ENCODE data around the gene HHEX.
A peak's percentile ranks its signal among the peaks of the same experiment; 100 is the strongest.
"Not testable (repeated sequence)": the region's sequence is repeated elsewhere in the genome, so short reads cannot be mapped to it uniquely, and the experiment has no call there.

HHEX gene

DNA sequence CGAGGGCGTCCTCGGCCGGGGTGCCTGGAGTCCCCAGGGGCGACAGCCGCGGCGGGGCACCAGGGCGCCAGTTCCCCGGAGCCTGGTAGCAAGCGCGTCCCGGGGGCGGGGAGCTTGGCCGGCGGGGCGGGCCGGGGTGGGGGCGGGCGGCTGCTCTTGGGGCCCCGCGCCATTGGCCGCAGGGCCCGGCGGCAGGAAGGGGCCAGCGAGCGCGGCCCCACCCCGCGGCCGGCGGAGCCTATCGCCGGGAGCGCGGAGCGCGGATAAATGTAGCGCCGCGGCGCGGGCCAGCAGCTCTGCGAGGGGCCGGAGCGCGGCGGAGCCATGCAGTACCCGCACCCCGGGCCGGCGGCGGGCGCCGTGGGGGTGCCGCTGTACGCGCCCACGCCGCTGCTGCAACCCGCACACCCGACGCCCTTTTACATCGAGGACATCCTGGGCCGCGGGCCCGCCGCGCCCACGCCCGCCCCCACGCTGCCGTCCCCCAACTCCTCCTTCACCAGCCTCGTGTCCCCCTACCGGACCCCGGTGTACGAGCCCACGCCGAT, at the start of gene HHEX:
TSS of gene HHEX (plus strand) at position 293 of the 548 bp plus-strand sequence. CDS start at position 325, 32 bp downstream.
- Histone ChIP-seq H3K36me3 (ENCODE audit: control insufficient read depth in 2 of 2, insufficient read depth in 2 of 2, low read length in 2 of 2) (no peaks in the 10 kb centered on the region), H3K27ac (ENCODE audit: low read length) (peak within 1 kb of the TSS; percentile 49), H3K4me1 (ENCODE audit: control insufficient read depth, insufficient read depth, low read length) (peaks cover 16% of the 10 kb centered on the region), H3K9me3 (ENCODE audit: control insufficient read depth in 2 of 2, low read length in 2 of 2) (peaks cover 0 to 4% of the 10 kb centered on the region in 2 donors), H3K4me3 (ENCODE audit: low read length in 2 of 2) (peak within 1 kb of the TSS; percentile 60 to 81), H3K9ac (ENCODE audit: low read length in 2 of 2) (peak within 1 kb of the TSS; percentile 28 to 51), H3K27me3 (ENCODE audit: control insufficient read depth in 1 of 2, insufficient read depth in 2 of 2, low read length in 2 of 2) (peaks cover 6 to 43% of the 10 kb centered on the region in 2 donors)

- no peaks in the 10 kb centered on the region for H3K4me1 ChIP-seq (ENCODE audit: control insufficient read depth, insufficient read depth, low read length)
- no peak overlapping the region for H3K4me3 ChIP-seq (ENCODE audit: low read length in 2 of 2)
- H3K27me3 ChIP-seq (ENCODE audit: control insufficient read depth in 1 of 2, insufficient read depth in 2 of 2, low read length in 2 of 2): no peaks in the 10 kb centered on the region
- H3K36me3 ChIP-seq (ENCODE audit: control insufficient read depth in 2 of 2, insufficient read depth in 2 of 2, low read length in 2 of 2): no peaks in the 10 kb centered on the region
- H3K9ac ChIP-seq (ENCODE audit: low read length in 2 of 2): no peak overlapping the region
- H3K27ac ChIP-seq (ENCODE audit: low read length): no peak overlapping the region
- H3K9me3 ChIP-seq (ENCODE audit: control insufficient read depth in 2 of 2, low read length in 2 of 2): no peaks in the 10 kb centered on the region
Observed at GRCh38 chr10:92640107-92640506, 49.6 kb upstream of the HHEX start.

- H3K36me3 ChIP-seq (ENCODE audit: control insufficient read depth in 2 of 2, insufficient read depth in 2 of 2, low read length in 2 of 2): no peaks in the 10 kb centered on the region
- H3K27me3 ChIP-seq (ENCODE audit: control insufficient read depth in 1 of 2, insufficient read depth in 2 of 2, low read length in 2 of 2): no peaks in the 10 kb centered on the region
- H3K9ac ChIP-seq (ENCODE audit: low read length in 2 of 2): no peak overlapping the region
- no peaks in the 10 kb centered on the region for H3K9me3 ChIP-seq (ENCODE audit: control insufficient read depth in 2 of 2, low read length in 2 of 2)
- H3K27ac ChIP-seq (ENCODE audit: low read length): no peak overlapping the region
- H3K4me1 ChIP-seq (ENCODE audit: control insufficient read depth, insufficient read depth, low read length): no peaks in the 10 kb centered on the region
- H3K4me3 ChIP-seq (ENCODE audit: low read length in 2 of 2): no peak overlapping the region
Observed at GRCh38 chr10:92641492-92641891, 48.3 kb upstream of the HHEX start.

DNA sequence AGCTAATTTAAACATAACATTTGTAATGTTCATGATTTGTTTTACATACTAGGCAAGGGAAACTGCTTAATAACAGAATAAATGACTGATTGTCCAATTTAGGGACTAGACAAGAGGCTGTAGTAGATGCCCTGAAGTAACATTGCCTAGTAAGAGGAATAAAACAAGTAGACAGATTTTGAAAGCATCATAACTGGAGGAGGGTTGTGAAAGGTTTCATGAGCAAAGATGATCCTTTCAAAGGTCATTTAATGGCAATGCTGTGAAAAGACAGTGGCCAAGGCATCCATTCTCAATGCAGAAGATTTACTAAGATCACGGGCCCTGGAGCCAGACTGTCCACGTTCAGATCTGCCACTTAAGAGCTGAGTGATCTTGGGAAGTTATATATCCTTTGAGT, 44.8 kb upstream of the HHEX start:
- Histone ChIP-seq H3K27me3 (ENCODE audit: control insufficient read depth in 1 of 2, insufficient read depth in 2 of 2, low read length in 2 of 2) (no peaks in the 10 kb centered on the region), H3K36me3 (ENCODE audit: control insufficient read depth in 2 of 2, insufficient read depth in 2 of 2, low read length in 2 of 2) (no peaks in the 10 kb centered on the region), H3K9ac (ENCODE audit: low read length in 2 of 2) (no peak overlapping the region), H3K27ac (ENCODE audit: low read length) (no peak overlapping the region), H3K9me3 (ENCODE audit: control insufficient read depth in 2 of 2, low read length in 2 of 2) (no peaks in the 10 kb centered on the region), H3K4me3 (ENCODE audit: low read length in 2 of 2) (no peak overlapping the region), H3K4me1 (ENCODE audit: control insufficient read depth, insufficient read depth, low read length) (no peaks in the 10 kb centered on the region)

GRCh38 chr10:92650864-92651263, 38.9 kb upstream of the HHEX start:
- H3K27ac ChIP-seq (ENCODE audit: low read length); H3K9ac ChIP-seq (ENCODE audit: low read length in 2 of 2); H3K9me3 ChIP-seq (ENCODE audit: control insufficient read depth in 2 of 2, low read length in 2 of 2); H3K27me3 ChIP-seq (ENCODE audit: control insufficient read depth in 1 of 2, insufficient read depth in 2 of 2, low read length in 2 of 2); H3K36me3 ChIP-seq (ENCODE audit: control insufficient read depth in 2 of 2, insufficient read depth in 2 of 2, low read length in 2 of 2); H3K4me3 ChIP-seq (ENCODE audit: low read length in 2 of 2); H3K4me1 ChIP-seq (ENCODE audit: control insufficient read depth, insufficient read depth, low read length): not testable (repeated sequence)

DNA sequence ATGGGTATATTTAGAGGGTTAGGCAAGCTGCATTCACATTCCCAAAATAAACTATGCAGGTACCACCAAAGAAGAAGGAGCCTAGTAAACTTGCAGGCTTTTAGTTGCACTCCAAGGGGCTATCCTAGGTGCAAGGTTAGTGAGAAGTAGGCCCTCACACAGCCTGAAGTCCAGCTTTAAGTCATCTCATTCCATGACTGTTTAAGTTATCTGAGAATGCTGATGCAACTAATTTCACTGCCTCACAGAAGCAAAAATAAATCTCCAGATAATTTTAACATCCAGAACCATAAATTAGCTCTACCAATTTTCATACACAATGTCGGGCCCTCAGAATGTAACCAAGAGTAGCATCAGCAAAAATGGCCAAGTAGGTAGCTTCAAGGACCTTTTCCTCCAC, 34.3 kb upstream of the HHEX start:
- Histone ChIP-seq H3K36me3 (ENCODE audit: control insufficient read depth in 2 of 2, insufficient read depth in 2 of 2, low read length in 2 of 2) (no peaks in the 10 kb centered on the region), H3K27me3 (ENCODE audit: control insufficient read depth in 1 of 2, insufficient read depth in 2 of 2, low read length in 2 of 2) (no peaks in the 10 kb centered on the region), H3K9me3 (ENCODE audit: control insufficient read depth in 2 of 2, low read length in 2 of 2) (no peaks in the 10 kb centered on the region), H3K4me1 (ENCODE audit: control insufficient read depth, insufficient read depth, low read length) (no peaks in the 10 kb centered on the region), H3K27ac (ENCODE audit: low read length) (no peak overlapping the region), H3K4me3 (ENCODE audit: low read length in 2 of 2) (no peak overlapping the region), H3K9ac (ENCODE audit: low read length in 2 of 2) (no peak overlapping the region)

DNA sequence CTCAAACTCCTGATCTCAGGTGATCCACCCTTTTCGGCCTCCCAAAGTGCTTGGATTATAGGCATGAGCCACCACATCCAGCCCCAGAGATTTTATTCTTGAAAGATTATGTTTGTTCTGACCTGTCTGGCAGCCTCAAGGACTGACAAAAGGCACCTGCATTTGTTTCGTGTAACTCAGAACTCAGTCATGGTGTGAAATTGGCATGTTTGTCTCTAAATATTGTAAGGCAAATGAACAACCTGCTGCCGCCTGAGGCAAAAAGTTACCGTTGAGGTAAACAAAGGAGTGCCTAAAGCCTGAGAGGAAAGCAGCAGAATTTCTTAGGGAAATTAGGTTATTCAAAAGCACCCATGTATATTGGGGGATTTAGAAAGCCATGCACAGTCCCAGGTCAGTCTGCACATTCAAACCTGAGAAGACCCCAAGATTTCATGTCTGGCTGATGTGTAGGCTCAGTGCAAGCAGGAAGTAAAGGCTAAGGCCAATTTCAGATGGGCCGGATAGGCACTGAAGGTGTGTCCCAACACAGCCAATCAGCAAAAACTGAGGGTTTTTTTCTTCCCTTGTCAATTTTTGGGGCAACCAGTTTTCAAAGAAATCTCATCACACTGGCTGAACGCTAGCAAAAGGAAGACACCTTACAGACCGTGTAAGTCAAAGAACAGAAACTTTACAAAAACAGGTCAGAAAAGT, 33.3 kb upstream of the HHEX start:
- Histone ChIP-seq H3K27ac (ENCODE audit: low read length) (no peak overlapping the region), H3K4me1 (ENCODE audit: control insufficient read depth, insufficient read depth, low read length) (no peaks in the 10 kb centered on the region), H3K9ac (ENCODE audit: low read length in 2 of 2) (no peak overlapping the region), H3K36me3 (ENCODE audit: control insufficient read depth in 2 of 2, insufficient read depth in 2 of 2, low read length in 2 of 2) (no peaks in the 10 kb centered on the region), H3K27me3 (ENCODE audit: control insufficient read depth in 1 of 2, insufficient read depth in 2 of 2, low read length in 2 of 2) (no peaks in the 10 kb centered on the region), H3K9me3 (ENCODE audit: control insufficient read depth in 2 of 2, low read length in 2 of 2) (no peaks in the 10 kb centered on the region), H3K4me3 (ENCODE audit: low read length in 2 of 2) (no peak overlapping the region)

GRCh38 chr10:92657024-92657423, 32.7 kb upstream of the HHEX start:
- Histone ChIP-seq H3K27ac (ENCODE audit: low read length) (no peak overlapping the region), H3K9me3 (ENCODE audit: control insufficient read depth in 2 of 2, low read length in 2 of 2) (no peaks in the 10 kb centered on the region), H3K27me3 (ENCODE audit: control insufficient read depth in 1 of 2, insufficient read depth in 2 of 2, low read length in 2 of 2) (no peaks in the 10 kb centered on the region), H3K4me3 (ENCODE audit: low read length in 2 of 2) (no peak overlapping the region), H3K36me3 (ENCODE audit: control insufficient read depth in 2 of 2, insufficient read depth in 2 of 2, low read length in 2 of 2) (no peaks in the 10 kb centered on the region), H3K9ac (ENCODE audit: low read length in 2 of 2) (no peak overlapping the region), H3K4me1 (ENCODE audit: control insufficient read depth, insufficient read depth, low read length) (no peaks in the 10 kb centered on the region)

- Histone ChIP-seq H3K27me3 (ENCODE audit: control insufficient read depth in 1 of 2, insufficient read depth in 2 of 2, low read length in 2 of 2) (no peaks in the 10 kb centered on the region), H3K27ac (ENCODE audit: low read length) (no peak overlapping the region), H3K4me1 (ENCODE audit: control insufficient read depth, insufficient read depth, low read length) (no peaks in the 10 kb centered on the region), H3K4me3 (ENCODE audit: low read length in 2 of 2) (no peak overlapping the region), H3K9me3 (ENCODE audit: control insufficient read depth in 2 of 2, low read length in 2 of 2) (peaks cover 0 to 7% of the 10 kb centered on the region in 2 donors), H3K9ac (ENCODE audit: low read length in 2 of 2) (no peak overlapping the region), H3K36me3 (ENCODE audit: control insufficient read depth in 2 of 2, insufficient read depth in 2 of 2, low read length in 2 of 2) (no peaks in the 10 kb centered on the region)
Observed at GRCh38 chr10:92662848-92663247, 26.9 kb upstream of the HHEX start.

GRCh38 chr10:92664322-92664721, 25.4 kb upstream of the HHEX start:
- H3K27me3 ChIP-seq (ENCODE audit: control insufficient read depth in 1 of 2, insufficient read depth in 2 of 2, low read length in 2 of 2): no peaks in the 10 kb centered on the region
- H3K9me3 ChIP-seq (ENCODE audit: control insufficient read depth in 2 of 2, low read length in 2 of 2): peaks cover 0 to 7% of the 10 kb centered on the region in 2 donors
- H3K4me1 ChIP-seq (ENCODE audit: control insufficient read depth, insufficient read depth, low read length): no peaks in the 10 kb centered on the region
- no peaks in the 10 kb centered on the region for H3K36me3 ChIP-seq (ENCODE audit: control insufficient read depth in 2 of 2, insufficient read depth in 2 of 2, low read length in 2 of 2)
- H3K9ac ChIP-seq (ENCODE audit: low read length in 2 of 2): no peak overlapping the region
- no peak overlapping the region for H3K4me3 ChIP-seq (ENCODE audit: low read length in 2 of 2)
- no peak overlapping the region for H3K27ac ChIP-seq (ENCODE audit: low read length)

GRCh38 chr10:92667078-92667477, 22.7 kb upstream of the HHEX start:
- Histone ChIP-seq H3K36me3 (ENCODE audit: control insufficient read depth in 2 of 2, insufficient read depth in 2 of 2, low read length in 2 of 2) (no peaks in the 10 kb centered on the region), H3K4me1 (ENCODE audit: control insufficient read depth, insufficient read depth, low read length) (no peaks in the 10 kb centered on the region), H3K27me3 (ENCODE audit: control insufficient read depth in 1 of 2, insufficient read depth in 2 of 2, low read length in 2 of 2) (no peaks in the 10 kb centered on the region), H3K9me3 (ENCODE audit: control insufficient read depth in 2 of 2, low read length in 2 of 2) (peaks cover 0 to 7% of the 10 kb centered on the region in 2 donors), H3K4me3 (ENCODE audit: low read length in 2 of 2) (no peak overlapping the region), H3K27ac (ENCODE audit: low read length) (no peak overlapping the region), H3K9ac (ENCODE audit: low read length in 2 of 2) (no peak overlapping the region)
